Heart right ventricle (tissue), 16 donors: ENCODE measurements around the gene SLX9. TPM values are rescaled to one million over a fixed set of nuclear protein-coding genes. Genes with fewer than 3 reads are reported as not detected.

Experiments
- ATAC-seq, 8 donors: fragments of 200-7000 bp; cut with Tn5 transposase; one replicate each; pipeline ENCODE4 v1.9.1; 2020; ENCODE audit warnings: mild to moderate bottlenecking in 8 of 8, moderate library complexity in 8 of 8, moderate number of reproducible peaks in 1 of 8
- DNase-seq, 2 donors: peaks; one replicate each; pipeline ENCODE4 v3.0.0-alpha.2; 2020
- H3K27ac ChIP-seq, 10 donors: fragments of 200-600 bp; sonication (generic) in 2 of 10; one replicate each; pipeline versions ENCODE4 v1.5.0 to v1.8.0; 2020 to 2022; ENCODE audit warnings: mild to moderate bottlenecking in 3 of 10
- H3K27me3 ChIP-seq, 7 donors: fragments of 200-600 bp; one replicate each; pipeline ENCODE4 v1.8.0; 2021 to 2022; ENCODE audit warnings: mild to moderate bottlenecking in 2 of 7
- H3K36me3 ChIP-seq, 9 donors: fragments of 200-600 bp; sonication (generic) in 1 of 9; one replicate each; pipeline versions ENCODE4 v1.5.0 to v1.8.0; 2020 to 2022; ENCODE audit warnings: mild to moderate bottlenecking in 2 of 9
- H3K4me1 ChIP-seq, 9 donors: fragments of 200-600 bp; sonication (generic) in 1 of 9; one replicate each; pipeline versions ENCODE4 v1.5.0 to v1.8.0; 2020 to 2022; ENCODE audit warnings: mild to moderate bottlenecking in 4 of 9
- H3K4me3 ChIP-seq, 10 donors: fragments of 200-600 bp; sonication (generic) in 2 of 10; one replicate each; pipeline versions ENCODE4 v1.5.0 to v1.8.0; 2020 to 2022; ENCODE audit warnings: mild to moderate bottlenecking in 7 of 10, moderate library complexity in 2 of 10
- H3K9me3 ChIP-seq, 11 donors: fragments of 200-600 bp in 10 of 11; sonication (generic) in 2 of 11; one replicate each; pipeline versions ENCODE4 v1.5.0 to v1.8.0; 2013 to 2022; ENCODE audit warnings: mild to moderate bottlenecking in 2 of 11, control low read depth in 1 of 11, moderate library complexity in 1 of 11
- CTCF ChIP-seq, 9 donors: fragments of 200-600 bp; sonication (generic) in 2 of 9; IDR thresholded peaks; one replicate each; pipeline versions ENCODE4 v1.5.0 to v1.8.0; 2021 to 2022; ENCODE audit warnings: antibody characterized with exemption in 9 of 9, mild to moderate bottlenecking in 5 of 9, moderate library complexity in 1 of 9
- WGBS, 2 donors: extraction: QIAGEN DNeasy Blood & Tissue Kit; methylation state at CpG; one replicate each; pipeline ENCODE4 v1.1.7; 2013; ENCODE audit warnings: inconsistent platforms in 1 of 2; 5-methylcytosine and 5-hydroxymethylcytosine counted together
- intact Hi-C, 10 donors: fragments of 100-400 bp; cut with DNase I; formaldehyde crosslinking; loops; one replicate each; pipeline versions ENCODE4 v1.11.1 to v1.14.2; 2022
- polyA plus RNA-seq, 2 donors: library from polyadenylated mRNA; stranded (reverse); fragments of 200-250 nt; gene quantifications; one replicate each; pipeline ENCODE4 v1.2.3, GENCODE V29; 2013
- total RNA-seq, 10 donors: library from RNA; stranded (reverse); fragmentation: NEBNext Ultra II Directional in 3 of 10; extraction: Animal tissue kit (Norgen Biotek cat#: 25700) in 3 of 10; gene quantifications; one replicate each; pipeline versions ENCODE4 v1.2.1 to v1.2.4, GENCODE V29; 2021 to 2023
- donor health status: Arrhythmogenic right ventricular cardiomyopathy.
- donor health status: ischemic (EF 13 %, LVEDD 7.1; RV severe dilation, severe dysfunction).
- donor health status: healthy with polysubstance abuse.
- donor health status: DM: no; HTN: yes; CAD: no.
- donor health status: DM: no; HTN: no; CAD: no.
- donor health status: ischemic (EF 25% LVEDD 6.9; RV normal size, moderate dysfunction).
- donor health status: ischemic (EF 25% LVEDD 5.7; RV mildly dilated, moderate dysfunction).
- donor health status: healthy.
- donor health status: DM: yes; HTN: yes; CAD: no.
- donor health status: Ischemic cardiomyopathy.
- donor health status: ischemic (EF 35%, LVEDD 5.7; RV mildly dilated, moderate dysfunction).
- donor health status: nonischemic (EF 11% LVEDD 7.7; RV severe dilation, severe dysfunction).
- donor health status: DM: yes; HTN: yes; CAD: no.
- donor health status: PGD.
- donor health status: ischemic (EF 29% LVEDD 5.4; RV normal size, mild dysfunction).
- donor health status: nonischemic (EF 23%, LVEDD 6.1; RV moderate dilation, normal function).

Gene SLX9
- total and polyA plus RNA-seq, 12 donors, result 42.4 to 83.6 (median 57.3) TPM

- peak in 1 of 2 donors; percentile 9 for DNase-seq
- peaks cover 0 to 26% (median 7%) of the 10 kb centered on the region in 9 donors for H3K4me1 ChIP-seq
These were observed 64.2 kb downstream of the SLX9 start for GRCh38 chr21:45004059-45004422.

GRCh38 chr21:45004481-45005247 lies 64.8 kb downstream of the SLX9 start:
- H3K27ac ChIP-seq, result no peak overlapping the region
- peaks cover 0 to 26% (median 7%) of the 10 kb centered on the region in 9 donors for H3K4me1 ChIP-seq
- intact Hi-C loops, result no loop called here
- no peak for ATAC-seq
- WGBS, 2 donors, result 86 to 87% methylated on average over 39 to 40 of the region's 40 CpGs
- H3K4me3 ChIP-seq, result no peak overlapping the region
- H3K27me3 ChIP-seq, result no peaks in the 10 kb centered on the region
- TF ChIP-seq CTCF (IDR thresholded peaks at IDR 0.05), result no peak
- DNase-seq, result peak in 1 of 2 donors; percentile 10
- H3K9me3 ChIP-seq, result peaks cover 0 to 16% (median 0%) of the 10 kb centered on the region in 11 donors
- H3K36me3 ChIP-seq, result no peaks in the 10 kb centered on the region

More at GRCh38 chr21:45004059-45004422, 64.2 kb downstream of the SLX9 start:
- Histone ChIP-seq H3K27ac (peak overlapping the region in 1 of 10 donors; percentile 50), H3K9me3 (peaks cover 0 to 16% (median 0%) of the 10 kb centered on the region in 11 donors), H3K4me3 (no peak overlapping the region), H3K36me3 (no peaks in the 10 kb centered on the region), H3K27me3 (no peaks in the 10 kb centered on the region)
- TF ChIP-seq CTCF (IDR thresholded peaks at IDR 0.05), result no peak
- ATAC-seq, result no peak
- intact Hi-C loops, result no loop called here
- 94 to 95% methylated on average over 8 of the region's 8 CpGs for WGBS, 2 donors

GRCh38 chr21:45006536-45007095 lies 66.8 kb downstream of the SLX9 start:
- Histone ChIP-seq H3K36me3 (no peaks in the 10 kb centered on the region), H3K27ac (no peak overlapping the region), H3K4me1 (peaks cover 0 to 8% (median 0%) of the 10 kb centered on the region in 9 donors), H3K9me3 (peaks cover 0 to 16% (median 0%) of the 10 kb centered on the region in 11 donors), H3K4me3 (no peak overlapping the region), H3K27me3 (no peaks in the 10 kb centered on the region)
- 71 to 78% methylated on average over 9 of the region's 9 CpGs for WGBS, 2 donors
- intact Hi-C loops, result no loop called here
- no peak for ATAC-seq
- no peak for DNase-seq
- no peak for TF ChIP-seq CTCF (IDR thresholded peaks at IDR 0.05)

- 92 to 94% methylated on average over 5 of the region's 5 CpGs for WGBS, 2 donors
- H3K36me3 ChIP-seq, result no peaks in the 10 kb centered on the region
- no peak overlapping the region for H3K27ac ChIP-seq
- TF ChIP-seq CTCF (IDR thresholded peaks at IDR 0.05), result no peak
- intact Hi-C loops, result no loop called here
- no peak overlapping the region for H3K4me3 ChIP-seq
- H3K9me3 ChIP-seq, result peaks cover 0 to 16% (median 0%) of the 10 kb centered on the region in 11 donors
- DNase-seq (no peak), ATAC-seq (no peak)
- peaks cover 3 to 14% (median 10%) of the 10 kb centered on the region in 9 donors for H3K4me1 ChIP-seq
- H3K27me3 ChIP-seq, result no peaks in the 10 kb centered on the region
These were observed 69.8 kb downstream of the SLX9 start for GRCh38 chr21:45009616-45010015.
